Activated CD4-positive, alpha-beta T cell treated with anti-CD3 and anti-CD28 coated beads, Interleukin-2, Interleukin-6, amounts not matched to agents 100 ng/mL and 50 ng/mL, durations not matched to agents 16 hours and 8 hours (primary cell): ENCODE measurements around the gene ANO7.
A peak's percentile ranks its signal among the peaks of the same experiment; 100 is the strongest.

Experiments
- DNase-seq: peaks from one replicate; pipeline ENCODE4 v3.0.0-alpha.2; 2020

Gene ANO7, protein sequence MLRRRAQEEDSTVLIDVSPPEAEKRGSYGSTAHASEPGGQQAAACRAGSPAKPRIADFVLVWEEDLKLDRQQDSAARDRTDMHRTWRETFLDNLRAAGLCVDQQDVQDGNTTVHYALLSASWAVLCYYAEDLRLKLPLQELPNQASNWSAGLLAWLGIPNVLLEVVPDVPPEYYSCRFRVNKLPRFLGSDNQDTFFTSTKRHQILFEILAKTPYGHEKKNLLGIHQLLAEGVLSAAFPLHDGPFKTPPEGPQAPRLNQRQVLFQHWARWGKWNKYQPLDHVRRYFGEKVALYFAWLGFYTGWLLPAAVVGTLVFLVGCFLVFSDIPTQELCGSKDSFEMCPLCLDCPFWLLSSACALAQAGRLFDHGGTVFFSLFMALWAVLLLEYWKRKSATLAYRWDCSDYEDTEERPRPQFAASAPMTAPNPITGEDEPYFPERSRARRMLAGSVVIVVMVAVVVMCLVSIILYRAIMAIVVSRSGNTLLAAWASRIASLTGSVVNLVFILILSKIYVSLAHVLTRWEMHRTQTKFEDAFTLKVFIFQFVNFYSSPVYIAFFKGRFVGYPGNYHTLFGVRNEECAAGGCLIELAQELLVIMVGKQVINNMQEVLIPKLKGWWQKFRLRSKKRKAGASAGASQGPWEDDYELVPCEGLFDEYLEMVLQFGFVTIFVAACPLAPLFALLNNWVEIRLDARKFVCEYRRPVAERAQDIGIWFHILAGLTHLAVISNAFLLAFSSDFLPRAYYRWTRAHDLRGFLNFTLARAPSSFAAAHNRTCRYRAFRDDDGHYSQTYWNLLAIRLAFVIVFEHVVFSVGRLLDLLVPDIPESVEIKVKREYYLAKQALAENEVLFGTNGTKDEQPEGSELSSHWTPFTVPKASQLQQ

DNA sequence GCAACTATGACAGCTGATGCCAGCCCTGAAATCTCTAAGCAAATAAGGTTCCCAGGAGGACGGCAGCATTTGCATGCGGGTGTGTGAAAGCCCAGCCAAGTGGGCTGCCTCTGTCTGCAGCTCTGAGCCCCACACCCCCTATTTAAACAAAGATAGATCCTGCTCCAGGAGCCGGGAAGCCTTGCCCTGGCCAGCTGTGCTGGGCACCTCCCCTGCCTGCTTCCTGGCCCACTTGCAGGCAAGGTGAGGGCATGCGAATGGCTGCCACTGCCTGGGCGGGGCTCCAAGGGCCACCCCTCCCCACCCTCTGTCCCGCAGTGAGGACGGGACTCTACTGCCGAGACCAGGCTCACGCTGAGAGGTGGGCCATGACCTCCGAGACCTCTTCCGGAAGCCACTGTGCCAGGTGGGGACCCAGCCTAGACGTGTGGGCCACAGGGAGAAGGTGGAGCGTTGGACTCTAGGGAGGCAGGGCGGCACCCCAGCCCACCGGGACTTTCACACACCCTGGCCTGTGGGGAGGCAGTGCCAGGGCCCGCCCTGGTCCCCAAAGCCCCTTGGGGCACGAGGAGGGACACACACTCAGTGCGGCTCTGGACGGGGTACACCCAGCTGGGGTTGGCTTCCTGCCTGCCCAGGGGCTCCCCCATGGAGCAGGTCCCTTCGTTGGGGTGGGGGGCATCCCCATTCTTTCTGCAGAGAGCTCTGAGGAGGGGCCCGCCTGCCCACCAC, at the start of gene ANO7:
Gene ANO7 (plus strand): TSS at position 317 of the 732 bp plus-strand sequence. CDS start 1,387 bp downstream, outside the sequence.
- no peak for DNase-seq

DNA sequence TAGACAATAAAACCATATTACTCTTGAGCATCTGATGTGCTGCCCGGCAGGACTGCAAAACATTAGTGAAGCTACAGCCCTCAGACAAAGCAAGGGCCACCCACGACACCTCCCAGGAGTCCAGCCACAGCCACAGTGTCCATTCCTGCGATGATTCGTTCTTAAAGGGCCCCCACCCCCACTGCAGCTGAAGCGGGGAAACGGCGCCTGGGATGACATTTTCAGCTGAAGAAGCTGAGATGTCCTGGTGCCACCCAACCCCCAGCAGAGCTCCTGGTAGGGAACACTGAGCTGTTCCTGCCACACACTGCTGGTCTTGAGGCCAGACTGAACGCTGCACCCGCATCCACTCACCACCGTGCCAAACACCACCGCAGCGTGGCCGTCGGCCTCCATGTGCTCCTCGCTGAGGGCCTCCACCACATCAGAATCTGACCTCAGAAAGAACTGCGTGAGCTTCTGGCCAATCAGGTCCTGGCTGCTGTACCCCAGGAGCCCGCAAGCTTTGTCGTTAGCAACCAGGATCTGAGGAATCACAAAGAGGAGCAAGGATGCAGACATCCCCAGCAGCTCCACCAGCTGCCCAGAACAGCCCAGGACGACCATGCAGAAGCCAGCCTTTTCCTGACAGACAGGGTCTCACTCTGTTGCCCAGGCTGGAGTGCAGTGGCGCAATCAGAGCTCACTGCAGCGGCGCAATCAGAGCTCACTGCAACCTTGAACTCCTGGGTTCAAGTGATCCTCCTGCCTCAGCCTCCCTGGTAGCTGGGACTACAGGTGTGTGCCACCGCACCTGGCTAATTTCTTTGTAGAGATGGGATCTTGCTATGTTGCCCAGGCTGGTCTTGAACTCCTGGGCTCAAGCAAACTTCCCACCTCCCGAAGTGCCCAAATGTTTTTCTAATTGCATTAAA, 48.7 kb upstream of the ANO7 start:
- DNase-seq = no peak

DNA sequence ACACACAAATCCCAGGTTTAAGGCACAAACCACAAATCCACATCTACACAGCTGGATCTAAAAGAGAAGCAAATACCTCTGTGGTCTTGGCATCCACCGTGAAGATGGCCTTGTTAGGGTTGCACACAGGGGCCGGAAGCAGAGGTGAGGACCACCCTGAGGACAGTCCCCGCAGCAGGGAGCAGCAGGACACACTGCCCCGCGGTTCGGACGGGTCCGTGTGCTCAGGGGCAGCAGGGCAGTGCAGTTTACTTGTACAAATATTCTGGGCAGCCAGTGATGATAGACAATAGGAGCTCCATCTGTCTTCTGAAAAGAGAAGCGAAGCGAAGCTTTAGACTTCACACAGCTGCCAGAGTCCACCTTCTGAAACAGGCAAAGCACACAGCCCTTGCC, 48.0 kb upstream of the ANO7 start:
- DNase-seq = no peak

DNA sequence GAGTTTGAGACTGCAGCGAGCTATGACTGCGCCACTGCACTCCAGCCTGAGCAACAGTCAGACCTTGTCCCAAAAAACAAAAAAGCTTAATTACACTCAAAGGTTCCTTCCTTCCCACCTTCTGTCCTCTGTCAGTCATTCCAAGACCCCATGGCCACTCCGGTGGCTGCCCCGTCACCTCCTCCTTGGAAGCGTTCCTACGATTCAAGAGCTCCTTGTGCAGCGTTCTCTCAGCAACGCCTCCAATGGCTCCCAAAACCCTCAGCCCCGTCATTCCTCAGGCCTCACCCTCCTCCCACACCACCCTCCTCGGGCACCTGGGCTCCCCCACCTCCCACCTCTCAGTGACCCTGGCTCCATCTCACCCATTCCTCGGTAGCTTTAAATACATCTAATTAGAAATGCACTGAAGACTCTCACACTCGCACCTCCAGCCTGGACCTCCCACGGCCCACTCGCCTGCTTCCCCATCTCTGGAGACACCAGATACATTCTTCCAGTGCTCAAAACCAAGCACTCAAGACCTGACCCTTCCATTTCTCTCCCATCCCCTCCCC, 47.2 kb upstream of the ANO7 start:
- DNase-seq = no peak

DNA sequence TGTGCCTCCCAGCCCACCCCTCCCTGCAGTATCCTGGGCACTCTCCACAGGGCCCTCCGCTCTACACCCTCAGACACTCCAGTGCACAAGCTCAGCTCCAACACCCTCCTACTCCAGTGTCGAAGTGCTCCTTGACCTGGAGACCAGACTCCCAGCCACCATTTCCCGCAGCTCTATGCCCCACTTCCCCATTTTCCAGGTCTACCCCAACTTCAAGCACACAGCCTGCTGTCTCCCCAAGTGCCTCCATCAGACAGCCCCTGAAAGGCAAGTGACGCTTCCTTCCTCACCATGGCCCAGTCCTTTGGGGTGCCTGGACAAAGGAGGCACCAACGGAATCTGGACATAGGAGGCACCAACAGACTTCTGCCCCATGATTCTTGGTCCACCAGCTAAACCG, 46.4 kb upstream of the ANO7 start:
- DNase-seq = no peak

DNA sequence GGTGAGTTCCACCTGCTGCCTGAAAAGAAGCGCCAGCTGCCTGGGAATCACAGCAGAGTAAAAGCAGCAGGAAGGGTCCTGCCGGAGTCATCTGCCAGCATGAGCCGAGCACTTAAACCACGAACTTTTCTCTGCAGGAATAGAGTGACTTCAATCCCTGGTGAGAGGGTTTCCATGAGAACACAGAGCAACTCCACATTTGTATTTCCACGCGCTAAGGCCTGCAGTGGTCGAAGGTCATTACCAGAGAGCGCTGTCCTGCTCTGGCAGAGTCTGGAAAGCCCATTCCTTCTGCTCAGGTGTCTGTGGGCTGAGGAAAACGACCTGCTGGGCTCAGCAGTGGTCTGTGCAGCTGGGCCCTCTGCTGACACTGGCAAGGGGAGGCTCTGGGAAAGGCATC, 45.9 kb upstream of the ANO7 start:
- no peak for DNase-seq

DNA sequence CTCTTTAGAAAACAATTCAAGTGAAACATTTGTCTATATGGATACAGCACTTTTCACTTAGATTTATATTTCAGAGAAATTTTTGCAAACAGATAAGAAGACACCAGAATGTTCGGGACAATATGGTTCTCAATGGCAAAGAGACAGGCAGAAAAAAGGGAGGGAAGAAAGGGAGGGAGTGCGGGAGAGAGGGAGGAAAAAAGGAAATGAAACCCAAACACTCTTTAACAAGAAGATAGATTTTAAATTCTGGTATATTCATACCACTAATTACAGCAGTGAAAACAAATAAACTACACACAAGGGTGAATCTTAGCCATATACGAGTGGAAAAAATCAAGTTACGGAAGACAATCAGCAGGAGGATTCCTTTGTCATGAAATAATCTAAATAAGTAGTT, 42.2 kb upstream of the ANO7 start:
- DNase-seq = no peak

DNA sequence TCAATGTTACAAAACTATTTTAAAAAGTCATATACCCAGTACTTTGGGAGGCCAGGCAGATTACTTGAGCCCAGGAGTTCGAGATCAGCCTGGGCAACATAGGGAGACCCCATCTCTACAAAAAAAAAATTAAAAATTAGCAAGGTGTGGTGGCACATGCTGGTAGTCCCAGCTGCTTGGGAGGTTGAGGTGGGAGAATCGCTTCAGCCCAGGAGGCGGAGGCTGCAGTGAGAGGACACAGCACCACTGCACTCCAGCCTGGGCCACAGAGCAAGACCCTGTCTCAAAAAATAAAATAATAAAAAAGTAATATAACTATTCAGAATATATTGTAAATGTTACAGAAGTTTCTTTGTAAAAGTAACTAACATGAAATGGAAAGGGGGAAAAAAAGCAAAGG, 41.1 kb upstream of the ANO7 start:
- DNase-seq = no peak

DNA sequence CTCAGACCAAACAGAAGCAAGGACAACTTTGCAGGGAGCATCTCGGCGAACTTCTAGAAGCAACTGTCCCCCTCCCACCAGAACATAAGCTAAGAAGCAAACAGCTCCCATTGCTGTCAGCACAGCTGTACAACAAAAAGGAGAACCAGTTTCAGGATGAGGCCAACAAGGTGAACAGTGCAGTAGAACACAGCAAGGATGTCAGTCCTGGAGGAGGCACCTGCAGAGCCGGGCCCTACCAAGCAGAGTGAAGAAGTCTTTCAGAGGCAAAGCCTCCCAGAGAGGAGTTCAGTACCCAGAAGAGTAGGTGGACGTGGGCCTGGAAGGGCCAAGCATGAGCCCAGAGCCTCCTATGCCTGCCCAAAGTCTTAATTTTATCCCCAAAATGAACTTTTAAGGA, 40.2 kb upstream of the ANO7 start:
- DNase-seq = no peak

DNA sequence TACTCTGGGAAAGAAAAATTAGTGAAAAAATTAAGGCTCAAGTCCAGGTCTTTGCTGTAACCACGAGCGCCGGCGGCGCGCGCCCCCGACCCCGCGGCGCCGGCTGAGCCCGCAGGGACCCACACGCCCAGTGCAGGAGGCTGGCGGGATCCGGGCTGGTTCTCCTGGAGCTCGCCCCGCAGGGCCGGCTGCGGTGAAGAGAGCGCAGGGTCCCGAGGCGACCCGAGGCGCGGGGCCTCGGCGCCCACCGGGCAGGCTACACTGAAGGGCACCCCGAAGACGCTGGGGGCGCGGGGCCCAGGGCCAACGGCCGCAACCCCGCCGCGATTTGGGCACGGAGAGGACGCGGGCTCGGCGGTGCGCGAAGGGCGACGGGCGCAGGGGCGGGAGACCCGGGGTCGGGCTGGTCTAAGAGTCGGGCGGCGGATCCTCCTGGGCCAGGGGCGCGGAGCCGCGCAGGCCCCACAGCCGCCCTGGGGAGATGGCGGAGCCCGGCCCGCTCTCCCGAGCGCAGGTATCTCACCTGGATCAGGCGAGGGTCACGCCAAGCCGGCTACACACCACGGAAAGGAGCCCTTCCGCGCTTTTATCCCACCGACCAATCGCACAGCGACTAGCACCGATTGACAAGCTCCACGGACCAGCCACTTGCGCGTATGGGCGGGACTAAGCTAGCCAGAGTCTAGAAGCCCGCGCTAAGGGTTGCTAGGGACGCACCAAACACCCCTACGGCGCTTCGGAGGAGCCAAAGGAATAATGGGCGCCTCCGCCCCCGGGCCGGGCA, 39.4 kb upstream of the ANO7 start, which contains the start of gene PASK:
Gene PASK (minus strand): TSS at position 582 of the 784 bp plus-strand sequence. CDS start 6,440 bp downstream, outside the sequence.
- DNase-seq = peak; percentile 98

DNA sequence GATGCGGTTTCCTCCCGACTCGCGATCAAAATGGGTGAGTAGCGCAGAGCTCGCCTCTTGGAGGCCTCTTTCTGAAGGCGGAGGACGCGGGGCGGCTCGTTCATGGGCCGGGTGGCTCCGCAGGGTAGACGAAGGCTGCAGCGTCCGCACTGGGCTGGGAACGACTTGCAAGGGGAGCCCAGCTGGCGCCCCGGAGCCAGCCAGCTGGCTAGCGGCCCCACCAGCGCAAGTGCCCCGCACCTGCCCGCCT, 38.9 kb upstream of the ANO7 start:
- DNase-seq = no peak

DNA sequence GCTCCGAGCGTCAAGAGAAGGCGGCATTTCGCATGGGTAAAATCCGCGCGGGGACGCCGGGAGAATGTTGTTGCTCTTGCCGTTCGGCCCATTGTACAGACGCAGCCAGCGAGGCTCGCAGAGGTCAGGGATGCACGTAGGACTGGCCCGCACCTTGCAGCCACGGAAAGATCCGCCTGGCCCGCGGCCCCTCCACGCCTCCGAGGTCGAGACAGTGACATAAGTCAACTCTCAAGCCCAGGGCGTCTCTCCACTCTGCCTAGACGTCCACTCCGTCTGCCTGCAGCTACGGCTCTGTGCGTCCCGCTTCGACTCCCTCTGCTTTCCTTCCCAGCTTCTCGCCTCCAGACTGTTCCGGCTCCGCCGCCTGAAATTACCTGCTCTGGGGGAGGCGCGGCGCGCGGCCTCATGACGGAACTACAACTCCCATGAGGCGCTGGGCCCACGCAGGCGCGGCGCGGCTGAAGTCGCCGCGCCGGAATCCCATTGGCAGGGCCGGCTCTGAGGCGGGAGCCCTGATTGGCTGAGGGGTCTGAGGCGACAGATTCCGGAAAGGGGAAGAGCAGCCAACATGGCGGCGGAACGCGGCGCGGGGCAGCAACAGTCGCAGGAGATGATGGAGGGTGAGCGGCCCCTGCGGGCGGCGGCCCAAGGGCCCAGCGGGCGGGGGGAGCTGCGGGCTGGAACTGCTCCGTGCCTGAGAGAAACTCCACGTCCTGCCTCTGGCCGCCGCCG, 38.4 kb upstream of the ANO7 start, which contains the start of gene PPP1R7:
Gene PPP1R7 (plus strand): TSS at position 543 of the 735 bp plus-strand sequence. CDS start 29 bp downstream, at position 572.
- peak; percentile 98 for DNase-seq

DNA sequence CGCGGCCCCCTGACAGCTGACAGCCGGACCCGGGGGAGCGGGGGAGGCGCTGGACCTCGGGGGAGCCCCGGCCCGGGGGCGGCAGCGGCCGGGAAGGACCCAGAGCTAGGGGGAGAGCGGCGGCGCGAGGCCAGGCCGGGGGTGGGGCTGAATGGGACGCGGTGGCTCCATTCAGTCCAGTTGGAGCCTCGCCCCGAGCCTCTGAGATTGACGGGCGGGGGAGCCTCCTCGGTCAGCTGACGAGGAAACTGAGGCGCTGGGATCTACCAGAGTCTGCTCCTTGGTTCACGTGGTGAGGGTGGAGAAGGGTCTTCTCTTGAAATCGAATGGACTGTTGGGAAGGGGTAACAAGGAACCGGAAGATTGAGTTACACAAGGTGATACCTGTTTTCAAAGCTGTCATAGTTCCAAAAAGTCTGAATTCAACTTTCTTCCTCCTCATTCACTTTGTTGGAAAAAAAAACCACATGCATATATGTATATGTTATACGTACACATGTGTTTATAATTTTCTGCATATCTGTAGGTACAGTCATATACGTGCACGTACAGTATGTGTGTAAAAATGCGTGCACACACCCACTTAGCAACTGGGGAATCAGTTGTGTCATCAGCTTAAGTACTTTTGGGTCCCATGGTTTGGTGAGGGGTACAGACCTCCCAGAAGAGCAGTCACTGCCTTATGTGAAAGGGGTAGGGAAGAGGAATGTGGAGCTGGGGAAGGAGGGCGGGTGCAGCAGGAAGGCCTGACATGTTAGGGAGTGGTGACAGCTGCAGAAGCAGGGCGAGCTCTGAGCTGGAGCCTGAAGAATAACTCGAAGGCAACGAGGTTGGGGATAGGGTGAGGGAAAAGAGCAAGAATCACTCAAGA, 37.6 kb upstream of the ANO7 start:
- no peak for DNase-seq

DNA sequence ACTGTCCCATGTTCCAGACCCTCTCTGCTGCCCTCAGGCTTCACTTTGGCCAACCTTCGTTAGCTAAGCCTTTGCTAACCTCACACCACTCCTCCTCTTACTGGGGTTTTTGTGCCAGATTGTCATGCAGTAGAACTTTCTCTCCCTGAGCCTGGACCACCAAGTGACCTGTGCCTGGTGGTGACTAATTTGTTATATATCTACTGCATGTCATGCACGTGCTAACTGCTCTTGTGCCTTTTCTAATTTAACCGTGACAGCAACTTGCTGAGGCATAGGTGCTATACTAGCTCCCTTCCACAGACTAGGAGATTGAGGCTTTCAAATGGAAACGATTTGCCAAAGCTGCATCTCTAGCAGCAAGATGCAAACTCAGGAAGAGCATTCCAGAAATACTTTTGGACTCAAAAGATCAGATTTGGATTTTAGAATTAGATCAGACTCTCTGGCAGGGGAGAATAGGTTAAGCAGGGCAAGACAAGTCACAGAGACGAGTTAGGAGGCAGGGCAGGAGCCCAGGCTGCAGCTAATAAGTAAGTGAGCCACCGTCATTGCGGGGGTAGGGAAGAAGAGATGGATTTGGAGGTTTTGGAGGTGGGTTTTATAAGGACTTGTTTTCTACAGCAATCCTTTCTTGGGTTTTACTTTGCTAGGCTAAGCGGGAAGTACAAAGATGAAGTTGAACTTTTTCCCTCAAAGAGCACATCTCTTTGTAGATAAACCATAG, 36.4 kb upstream of the ANO7 start:
- no peak for DNase-seq

DNA sequence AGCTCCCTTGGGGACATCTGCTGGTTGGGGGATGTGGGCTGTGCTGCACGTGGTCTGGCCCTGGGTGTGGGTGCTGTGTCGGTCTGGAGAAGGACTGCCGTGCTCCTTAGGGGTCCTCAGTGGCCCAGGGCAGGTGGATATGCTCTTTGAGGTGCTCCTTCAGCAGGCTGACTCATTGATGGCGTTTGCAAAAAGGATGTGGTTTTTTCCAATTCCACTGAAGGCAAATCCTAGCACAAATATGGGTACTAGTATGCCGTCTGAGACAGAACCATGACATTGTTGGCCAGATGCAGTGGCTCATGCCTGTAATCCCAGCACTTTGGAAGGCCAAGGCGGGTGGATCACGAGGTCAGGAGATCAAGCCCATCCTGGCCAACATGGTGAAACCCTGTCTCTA, 34.9 kb upstream of the ANO7 start:
- peak; percentile 13 for DNase-seq

DNA sequence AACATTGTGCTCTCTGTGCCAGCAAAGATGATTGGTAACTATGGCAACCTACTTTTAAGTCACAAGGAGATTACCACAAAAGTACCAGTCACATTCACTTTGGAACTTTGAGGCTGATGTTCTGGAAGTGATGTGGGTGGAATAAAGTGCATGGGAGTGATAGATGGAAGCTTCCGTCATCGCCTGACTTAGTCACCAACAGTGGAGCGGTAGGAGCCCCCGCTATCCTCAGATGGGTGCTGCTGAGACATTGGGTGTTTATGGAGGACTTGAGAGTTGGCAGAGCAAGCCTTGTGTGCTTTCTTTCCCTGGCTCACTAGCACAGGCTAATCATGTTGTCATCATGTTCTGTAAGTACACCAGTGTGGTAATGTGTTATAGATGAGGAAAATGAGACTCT, 33.6 kb upstream of the ANO7 start:
- peak; percentile 15 for DNase-seq

DNA sequence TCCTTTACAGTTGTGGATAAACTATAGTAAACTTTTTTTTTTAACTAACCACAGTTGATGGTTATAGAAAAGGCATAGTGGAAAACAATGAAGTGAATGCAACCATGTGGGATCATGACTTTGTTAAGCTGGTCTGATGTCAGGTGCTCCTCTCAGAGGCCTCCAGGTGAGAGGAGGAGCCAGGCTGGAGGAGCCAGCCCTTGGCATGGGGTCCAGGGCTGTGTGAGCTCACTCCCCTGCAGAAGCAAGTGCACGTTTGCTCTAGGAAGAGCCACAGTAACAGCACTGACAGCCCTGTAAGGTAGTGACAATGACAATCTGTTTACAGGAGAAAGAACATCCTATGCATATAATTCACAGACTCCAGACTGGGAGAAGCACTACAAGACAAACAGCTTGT, 32.5 kb upstream of the ANO7 start:
- no peak for DNase-seq

DNA sequence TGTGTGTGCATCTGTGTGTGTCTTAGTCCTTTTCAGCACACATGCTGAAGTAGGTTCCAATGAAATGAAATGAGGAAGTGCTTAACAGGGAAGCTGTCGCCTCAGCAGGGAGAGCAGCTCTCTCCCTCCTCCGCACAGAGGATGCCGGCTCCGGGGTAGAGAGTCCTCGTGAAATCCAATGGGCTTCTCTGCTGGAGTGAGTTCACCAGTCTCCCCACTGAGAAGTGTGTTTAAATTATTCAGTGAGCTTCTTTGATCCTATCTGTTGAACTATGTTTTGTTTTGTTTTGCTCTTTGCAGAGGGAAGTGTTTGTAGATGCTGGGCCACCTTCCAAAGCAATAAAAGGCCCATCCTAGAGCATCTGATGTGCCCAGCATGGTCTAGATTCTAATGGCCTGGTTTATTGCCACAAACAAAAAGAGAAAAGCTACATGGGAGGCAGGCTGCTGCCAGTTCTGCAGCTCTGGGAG, 31.5 kb upstream of the ANO7 start:
- no peak for DNase-seq
